ENCODE data around the gene TANK. TPM values are rescaled to one million over a fixed set of nuclear protein-coding genes. Genes with fewer than 3 reads are reported as not detected.

Gene TANK
- polyA plus RNA-seq, 3 donors: 72.7 to 91.7 (median 73.5) TPM

GRCh38 chr2:161208527-161209139 lies 48.4 kb downstream of the TANK start:
- H3K9me3 Mint-ChIP-seq: no peaks in the 10 kb centered on the region
- TF ChIP-seq CTCF (IDR thresholded peaks at IDR 0.05): no peak
- H2AFZ ChIP-seq (ENCODE audit: insufficient read depth, low read depth, low read length, poor library complexity, severe bottlenecking): no peak overlapping the region
- H3K9ac ChIP-seq (ENCODE audit: insufficient read depth, low read length, poor library complexity, severe bottlenecking): no peak overlapping the region
- H3K4me2 ChIP-seq (replicated peaks; ENCODE audit: extremely low read depth, low read length, poor library complexity, severe bottlenecking): no peak overlapping the region
- peaks cover 16 to 44% of the 10 kb centered on the region in 2 donors for H3K4me1 ChIP-seq (ENCODE audit: control insufficient read depth in 1 of 2, insufficient read depth in 2 of 2, low read length in 2 of 2)
- H3K36me3 Mint-ChIP-seq: peaks cover 44 to 59% of the 10 kb centered on the region in 2 donors
- peak overlapping the region in 5 of 7 donors; percentile 42 to 77 (median 55) for H3K27ac Mint-ChIP-seq
- peaks cover 29% of the 10 kb centered on the region for H3K4me1 Mint-ChIP-seq
- peaks cover 42 to 76% of the 10 kb centered on the region in 2 donors for H3K36me3 ChIP-seq (replicated peaks in 1 of 2; ENCODE audit: control insufficient read depth in 1 of 2, insufficient read depth in 2 of 2, low read length in 2 of 2)
- no peak overlapping the region for H3K4me3 ChIP-seq (replicated peaks in 1 of 3; ENCODE audit: low read depth in 2 of 3, low read length in 3 of 3)
- peaks cover 75% of the 10 kb centered on the region for H4K20me1 ChIP-seq (ENCODE audit: insufficient read depth, low read length)
- H3K27me3 ChIP-seq (ENCODE audit: control insufficient read depth in 2 of 2, insufficient read depth in 2 of 2, low read length in 2 of 2): no peaks in the 10 kb centered on the region
- peak in 1 of 3 donors; percentile 37 for DNase-seq
- WGBS (ENCODE audit: insufficient coverage): no CpG with 5 or more reads among the region's 4 CpGs
- H3K27ac ChIP-seq (ENCODE audit: low read depth in 1 of 2, low read length in 2 of 2): peak overlapping the region in 1 of 2 donors; percentile 66
- H3K79me2 ChIP-seq (ENCODE audit: insufficient read depth, low read length): peaks cover 87% of the 10 kb centered on the region
- H3K4me3 Mint-ChIP-seq: no peak overlapping the region
- intact Hi-C loops (cut with micrococcal nuclease): no loop called here
- H3K9me3 ChIP-seq (replicated peaks in 1 of 2; ENCODE audit: control insufficient read depth in 1 of 2, insufficient read depth in 1 of 2, low read length in 2 of 2): no peaks in the 10 kb centered on the region
- H3K27me3 Mint-ChIP-seq (ENCODE audit: low read depth in 3 of 3): no peaks in the 10 kb centered on the region

GRCh38 chr2:161209902-161210301 lies 49.7 kb downstream of the TANK start:
- Mint-ChIP-seq H3K4me1 (peaks cover 22% of the 10 kb centered on the region), H3K36me3 (peaks cover 41 to 56% of the 10 kb centered on the region in 2 donors), H3K27ac (no peak overlapping the region), H3K27me3 (ENCODE audit: low read depth in 3 of 3) (no peaks in the 10 kb centered on the region), H3K9me3 (no peaks in the 10 kb centered on the region), H3K4me3 (no peak overlapping the region)
- 100% methylated on average over 1 of the region's 2 CpGs for WGBS (ENCODE audit: insufficient coverage)
- Histone ChIP-seq H3K79me2 (ENCODE audit: insufficient read depth, low read length) (peaks cover 86% of the 10 kb centered on the region), H3K9me3 (replicated peaks in 1 of 2; ENCODE audit: control insufficient read depth in 1 of 2, insufficient read depth in 1 of 2, low read length in 2 of 2) (no peaks in the 10 kb centered on the region), H3K4me2 (replicated peaks; ENCODE audit: extremely low read depth, low read length, poor library complexity, severe bottlenecking) (no peak overlapping the region), H3K27ac (ENCODE audit: low read depth in 1 of 2, low read length in 2 of 2) (peak overlapping the region in 1 of 2 donors; percentile 37), H3K27me3 (ENCODE audit: control insufficient read depth in 2 of 2, insufficient read depth in 2 of 2, low read length in 2 of 2) (no peaks in the 10 kb centered on the region), H3K4me1 (ENCODE audit: control insufficient read depth in 1 of 2, insufficient read depth in 2 of 2, low read length in 2 of 2) (peaks cover 15 to 39% of the 10 kb centered on the region in 2 donors), H3K36me3 (replicated peaks in 1 of 2; ENCODE audit: control insufficient read depth in 1 of 2, insufficient read depth in 2 of 2, low read length in 2 of 2) (peaks cover 30 to 73% of the 10 kb centered on the region in 2 donors), H3K9ac (ENCODE audit: insufficient read depth, low read length, poor library complexity, severe bottlenecking) (no peak overlapping the region), H3K4me3 (replicated peaks in 1 of 3; ENCODE audit: low read depth in 2 of 3, low read length in 3 of 3) (no peak overlapping the region), H2AFZ (ENCODE audit: insufficient read depth, low read depth, low read length, poor library complexity, severe bottlenecking) (no peak overlapping the region), H4K20me1 (ENCODE audit: insufficient read depth, low read length) (peaks cover 70% of the 10 kb centered on the region)
- intact Hi-C loops (cut with micrococcal nuclease): no loop called here
- TF ChIP-seq CTCF (IDR thresholded peaks at IDR 0.05): no peak
- DNase-seq: no peak

Measured in CD14-positive monocyte (primary cell).